ENCODE results near the gene GSG1L.

Gene GSG1L

DNA sequence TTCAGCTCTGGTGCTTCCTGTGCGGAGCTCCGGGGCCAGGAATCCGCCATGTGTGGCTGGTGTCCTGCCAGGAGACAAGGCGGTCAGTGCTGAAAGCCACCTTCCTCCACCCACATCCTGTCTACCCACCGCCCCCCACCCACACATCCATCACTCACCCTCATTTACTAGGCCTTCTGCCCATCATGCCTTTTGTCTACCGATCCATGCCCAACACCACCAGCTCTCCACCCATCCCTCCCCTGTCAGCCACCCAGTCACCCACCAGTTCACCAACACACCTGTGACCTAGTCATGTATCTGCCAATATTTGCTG lies 272.2 kb downstream of the GSG1L start:
- no peak for DNase-seq (ENCODE audit: low read depth in 2 of 2)

DNA sequence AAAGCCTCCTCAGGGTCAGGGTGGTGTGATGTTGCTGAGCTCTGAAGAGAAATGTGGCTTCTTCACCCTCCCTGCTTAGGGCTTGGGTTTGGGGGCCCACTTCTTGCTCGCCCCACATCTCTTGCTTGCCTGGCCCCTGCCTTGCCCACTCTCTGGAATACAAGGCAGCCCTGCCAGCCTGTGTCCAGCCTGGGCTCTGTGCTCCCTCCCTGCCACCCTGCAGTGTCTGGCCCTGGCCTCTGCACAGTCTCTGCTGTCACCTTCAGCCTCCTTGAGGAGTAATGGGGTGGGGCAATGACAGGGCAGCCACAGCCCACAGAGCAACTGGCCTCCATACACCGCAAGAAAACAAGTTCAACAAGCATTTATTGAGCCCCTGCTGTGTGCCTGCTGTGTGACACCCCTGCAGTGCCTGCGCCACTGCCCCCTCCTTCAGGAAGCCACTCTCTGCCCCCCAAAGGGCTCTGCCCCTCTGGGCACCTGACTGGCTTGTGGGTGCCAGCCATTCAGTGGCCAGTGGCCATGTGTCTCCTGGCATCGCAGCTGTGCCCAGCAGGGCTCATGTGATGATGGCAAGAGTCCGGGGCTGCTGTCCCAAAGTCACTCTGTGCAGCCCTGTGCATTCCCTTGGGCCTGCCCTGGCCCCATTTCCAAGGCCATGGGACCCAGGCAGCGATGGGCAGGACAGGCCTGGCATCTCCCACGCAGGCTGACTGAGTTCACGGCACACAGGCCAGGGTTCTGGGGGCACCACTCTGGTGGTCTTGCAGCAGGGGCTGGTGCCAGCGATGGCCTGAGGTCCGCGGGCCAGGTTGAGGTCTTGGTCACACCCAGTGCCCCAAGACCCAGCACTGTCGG lies 272.7 kb downstream of the GSG1L start:
- DNase-seq (ENCODE audit: low read depth in 2 of 2): no peak

DNA sequence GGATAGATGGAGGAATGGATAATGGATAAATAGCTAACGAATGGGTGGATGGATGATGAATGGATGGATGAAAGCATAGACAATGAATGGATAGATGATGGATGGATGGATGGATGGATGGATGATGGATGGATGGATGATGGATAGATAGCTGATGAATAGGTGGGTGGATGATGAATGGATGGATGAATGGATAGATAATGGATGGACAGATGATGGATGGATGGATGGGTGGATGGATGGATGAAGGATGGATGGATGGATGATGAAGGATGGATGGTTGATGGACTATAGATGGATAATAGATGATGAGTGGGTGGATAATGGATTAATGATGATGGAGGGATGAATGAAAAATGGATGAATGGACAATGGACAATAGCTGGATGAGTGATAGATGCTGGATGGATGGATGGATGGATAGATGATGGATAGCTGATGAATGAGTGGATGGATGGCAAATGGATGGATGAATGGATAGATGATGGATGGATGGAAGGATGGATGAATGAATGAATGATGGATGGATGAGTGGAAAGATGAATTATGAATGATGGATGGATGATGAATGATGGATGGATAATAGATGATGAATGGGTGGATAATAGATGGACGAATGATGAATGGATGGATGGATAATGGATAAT lies 273.8 kb downstream of the GSG1L start:
- no peak for DNase-seq (ENCODE audit: low read depth in 2 of 2)

GRCh38 chr16:27789150-27789549 lies 274.4 kb downstream of the GSG1L start:
- DNase-seq (ENCODE audit: low read depth in 2 of 2): no peak

- no peak for DNase-seq (ENCODE audit: low read depth in 2 of 2)
These were observed 275.8 kb downstream of the GSG1L start for GRCh38 chr16:27787665-27788064.

GRCh38 chr16:27786923-27787625 lies 276.4 kb downstream of the GSG1L start:
- DNase-seq (ENCODE audit: low read depth in 2 of 2): no peak

- no peak for DNase-seq (ENCODE audit: low read depth in 2 of 2)
These were observed 277.1 kb downstream of the GSG1L start for GRCh38 chr16:27786221-27786922.

DNA sequence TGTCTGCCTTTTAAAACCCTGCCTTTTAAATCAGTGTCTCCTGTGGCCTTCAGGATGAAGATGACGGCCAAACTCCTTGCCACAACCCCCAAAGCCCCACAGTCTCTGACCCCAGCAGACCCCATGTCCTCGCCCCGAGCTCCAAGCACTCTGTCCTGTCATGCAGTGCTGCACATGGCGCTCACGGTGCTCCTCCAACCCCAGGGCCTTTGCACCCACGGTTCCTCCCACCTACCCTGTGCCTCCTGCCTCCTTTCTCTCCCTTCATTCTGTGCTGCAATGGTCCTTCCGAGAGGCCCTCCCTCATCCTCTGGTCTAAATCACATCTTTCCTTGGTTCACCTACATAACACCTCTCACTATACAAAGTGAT lies 278.2 kb downstream of the GSG1L start:
- DNase-seq (ENCODE audit: low read depth in 2 of 2): no peak

DNA sequence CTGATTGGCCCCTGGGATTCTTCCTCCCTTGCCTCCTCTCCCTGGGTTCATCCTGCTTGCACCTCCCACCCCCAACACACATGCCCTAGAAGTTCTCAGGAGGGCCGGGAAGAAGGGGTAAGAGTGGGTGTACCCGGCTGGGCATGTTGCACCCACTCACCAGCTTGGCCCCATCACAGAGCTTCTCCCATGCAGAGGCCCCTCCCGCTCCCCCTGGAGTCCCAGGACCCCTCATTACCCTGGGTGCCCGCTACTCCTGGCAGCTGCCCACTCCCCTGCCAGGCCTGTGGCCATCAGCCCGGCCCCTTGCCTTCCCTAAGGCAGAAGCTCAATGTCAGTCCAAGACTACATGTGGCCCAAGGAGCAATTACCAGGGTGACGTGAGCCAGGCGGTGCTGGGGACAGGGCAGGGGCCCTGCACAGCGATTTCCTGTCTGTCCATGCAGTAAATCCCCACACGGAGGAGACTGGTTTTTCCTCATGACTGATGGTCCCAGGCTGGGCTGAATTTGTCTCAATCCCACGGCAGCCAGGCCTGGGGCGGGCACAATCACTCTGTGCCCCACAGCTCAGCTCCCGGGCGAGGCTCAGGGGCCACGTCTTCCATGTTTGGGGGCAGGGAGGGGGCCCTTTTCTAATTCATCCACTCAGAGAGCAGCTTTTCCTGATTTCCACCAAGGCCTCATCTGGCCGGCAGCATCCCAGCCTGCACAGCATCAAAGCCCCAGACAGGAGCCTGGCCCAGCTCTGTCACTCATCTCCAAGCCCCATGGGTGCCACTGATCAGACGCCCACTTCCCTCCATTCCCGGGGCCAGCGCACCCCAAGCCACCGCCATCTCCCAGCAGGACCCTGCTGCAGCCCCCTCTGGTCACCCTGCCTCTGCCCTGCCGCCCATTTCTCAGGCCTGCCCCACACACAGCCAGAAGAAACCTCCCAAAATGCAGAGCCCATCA lies 278.9 kb downstream of the GSG1L start:
- no peak for DNase-seq (ENCODE audit: low read depth in 2 of 2)

GRCh38 chr16:27781981-27782880 lies 281.3 kb downstream of the GSG1L start:
- no peak for DNase-seq (ENCODE audit: low read depth in 2 of 2)

GRCh38 chr16:27781195-27781524 lies 282.4 kb downstream of the GSG1L start:
- DNase-seq (ENCODE audit: low read depth in 2 of 2): no peak

- DNase-seq (ENCODE audit: low read depth in 2 of 2): no peak
These were observed 282.9 kb downstream of the GSG1L start for GRCh38 chr16:27780468-27781194.

DNA sequence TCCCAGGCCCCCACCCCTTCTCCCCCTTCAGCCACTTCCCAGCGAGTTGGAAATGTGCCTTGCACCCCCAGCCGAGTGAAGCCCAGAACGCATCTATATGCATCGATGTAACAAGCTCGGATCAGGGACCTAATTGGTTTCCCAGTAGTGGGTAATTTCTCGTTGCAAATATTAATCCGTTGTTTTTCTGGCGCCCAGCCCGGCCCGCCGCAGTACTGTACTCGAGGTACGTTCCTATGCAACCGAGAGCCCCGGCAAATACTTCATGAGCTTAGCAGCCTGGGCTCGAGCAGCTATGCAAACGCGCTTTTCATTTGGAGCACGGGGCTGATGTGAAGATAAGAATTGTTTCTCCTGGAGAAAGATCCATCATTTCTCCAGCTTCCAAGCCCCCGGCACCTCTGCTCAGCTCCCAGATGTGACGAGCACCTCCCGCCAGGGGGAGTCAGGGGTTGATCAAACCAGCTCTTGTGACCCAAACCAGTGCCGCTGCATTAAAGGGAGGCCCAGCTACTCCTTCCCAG lies 283.8 kb downstream of the GSG1L start:
- no peak for DNase-seq (ENCODE audit: low read depth in 2 of 2)

- no peak for DNase-seq (ENCODE audit: low read depth in 2 of 2)
These were observed 284.5 kb downstream of the GSG1L start for GRCh38 chr16:27778926-27779570.

DNA sequence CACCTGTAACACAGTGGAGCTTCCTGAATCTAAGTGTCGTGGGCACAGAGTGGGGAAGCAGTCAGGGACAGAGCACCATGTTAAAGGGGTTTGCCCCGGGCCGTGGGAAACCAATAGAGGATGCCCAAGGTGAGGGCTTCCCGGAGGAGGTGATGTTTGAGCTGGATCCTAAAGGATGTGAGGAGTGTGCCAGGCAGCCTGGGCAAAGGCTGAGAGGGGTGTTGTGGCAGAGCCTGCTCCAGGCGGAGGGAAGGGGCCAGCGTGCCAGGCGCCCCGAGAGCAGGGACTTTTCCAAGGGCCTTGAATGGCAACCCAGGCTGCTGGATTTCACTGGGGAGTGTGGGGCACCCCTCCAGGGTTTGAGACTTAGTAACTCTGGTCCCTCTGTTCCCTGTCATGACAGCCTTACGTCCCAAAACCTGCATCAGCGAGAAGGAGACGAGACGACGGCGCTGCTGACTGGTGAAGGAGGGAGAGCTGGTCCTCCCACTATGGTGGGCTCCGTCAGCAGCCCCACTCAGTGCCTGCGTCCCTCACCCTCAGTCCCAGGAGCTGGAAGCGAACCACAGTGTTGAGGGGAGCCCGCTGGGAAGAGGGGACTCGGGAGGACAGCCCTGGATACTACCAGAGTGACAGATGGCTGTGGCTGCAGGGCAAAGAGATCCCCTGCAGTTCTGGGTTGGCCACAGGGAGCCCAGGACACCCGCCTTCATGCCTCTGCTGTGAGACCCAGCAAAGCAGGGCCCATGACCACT lies 285.2 kb downstream of the GSG1L start:
- DNase-seq (ENCODE audit: low read depth in 2 of 2): no peak

DNA sequence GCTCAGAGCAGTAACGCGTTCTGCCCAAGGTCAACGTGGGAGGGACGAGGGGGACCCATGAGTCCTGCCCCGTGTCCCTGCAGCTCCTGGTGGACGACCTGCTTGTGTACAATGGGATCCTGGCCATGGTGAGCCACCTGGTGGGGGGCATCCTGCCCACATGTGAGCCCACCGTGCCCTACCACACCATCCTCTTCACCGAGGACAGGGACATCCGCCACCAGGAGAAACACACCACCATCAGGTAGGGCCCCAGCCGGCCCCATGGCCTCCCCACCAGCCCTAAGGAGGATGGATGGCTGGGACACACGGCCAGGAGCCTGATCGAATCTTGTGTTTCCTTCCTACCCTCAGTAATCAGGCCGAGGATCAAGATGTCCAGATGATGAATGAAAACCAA lies 286.0 kb downstream of the GSG1L start:
- DNase-seq (ENCODE audit: low read depth in 2 of 2): no peak

DNA sequence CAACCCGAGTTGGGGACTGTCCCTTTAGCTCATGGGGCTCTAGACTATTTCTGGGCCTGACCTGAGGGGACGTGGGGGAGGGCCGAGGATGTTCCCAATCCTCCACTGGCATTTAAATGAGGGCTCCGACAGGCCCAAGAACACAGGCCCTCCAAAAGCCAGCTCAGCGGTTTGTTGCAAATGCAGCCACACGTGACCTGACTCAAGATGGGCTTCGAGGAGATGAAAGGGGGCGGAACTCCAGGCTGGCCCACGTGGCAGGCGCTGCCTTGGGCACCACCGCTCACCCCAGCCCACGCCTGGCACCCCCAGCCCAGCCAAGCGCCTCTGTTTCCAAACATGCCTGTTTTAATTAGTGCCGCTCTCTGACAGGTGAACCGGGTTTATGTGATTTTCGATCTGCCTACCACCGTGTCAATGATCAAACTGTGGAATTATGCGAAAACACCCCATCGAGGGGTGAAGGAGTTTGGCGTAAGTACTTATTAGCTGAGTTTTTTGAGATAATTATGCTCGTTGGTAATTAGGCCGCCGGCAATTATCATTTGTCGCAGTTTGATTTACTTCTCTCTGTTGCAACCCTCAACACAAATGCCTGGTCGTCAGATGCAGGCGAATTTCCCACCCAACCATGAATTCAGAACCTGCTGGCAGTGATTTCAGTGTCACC lies 286.8 kb downstream of the GSG1L start:
- no peak for DNase-seq (ENCODE audit: low read depth in 2 of 2)

DNA sequence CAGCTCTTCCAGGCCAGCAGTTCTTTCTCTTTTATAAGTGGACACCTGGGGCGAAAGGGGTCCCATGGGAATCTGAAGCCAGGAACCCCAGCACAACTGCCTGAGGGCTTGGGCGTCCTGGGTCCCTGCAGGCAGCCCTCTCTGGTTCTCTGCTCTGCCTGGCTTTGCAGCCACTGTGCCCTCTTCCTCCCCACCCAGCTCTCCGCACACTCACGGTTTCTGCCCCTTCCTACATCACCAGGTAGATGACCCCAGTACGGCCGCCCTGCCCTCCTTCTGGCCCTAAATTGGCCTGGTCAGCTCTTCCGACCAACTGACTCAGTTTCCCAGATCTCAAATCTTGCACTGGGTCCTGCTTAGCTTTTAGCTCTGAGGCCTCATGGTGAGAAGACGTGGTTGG lies 288.3 kb downstream of the GSG1L start:
- no peak for DNase-seq (ENCODE audit: low read depth in 2 of 2)
